ENCODE measurements around the gene BANP. TPM values are rescaled to one million over a fixed set of nuclear protein-coding genes. Genes with fewer than 3 reads are reported as not detected.

The BANP gene
- total RNA-seq, 4 donors from 2014 or later, result 7.4 to 45.5 (median 20.3) TPM

- H3K36me3 ChIP-seq, result no peaks in the 10 kb centered on the region
- no peak overlapping the region for H3K4me3 ChIP-seq
- no peak overlapping the region for H3K27ac ChIP-seq
- intact Hi-C loops (cut with DNase I; ENCODE audit: low total_unique reads), result no loop called here
- no peaks in the 10 kb centered on the region for H3K27me3 ChIP-seq
- DNase-seq, result no peak
- H3K9me3 ChIP-seq, result no peaks in the 10 kb centered on the region
- TF ChIP-seq, protein P1, sequence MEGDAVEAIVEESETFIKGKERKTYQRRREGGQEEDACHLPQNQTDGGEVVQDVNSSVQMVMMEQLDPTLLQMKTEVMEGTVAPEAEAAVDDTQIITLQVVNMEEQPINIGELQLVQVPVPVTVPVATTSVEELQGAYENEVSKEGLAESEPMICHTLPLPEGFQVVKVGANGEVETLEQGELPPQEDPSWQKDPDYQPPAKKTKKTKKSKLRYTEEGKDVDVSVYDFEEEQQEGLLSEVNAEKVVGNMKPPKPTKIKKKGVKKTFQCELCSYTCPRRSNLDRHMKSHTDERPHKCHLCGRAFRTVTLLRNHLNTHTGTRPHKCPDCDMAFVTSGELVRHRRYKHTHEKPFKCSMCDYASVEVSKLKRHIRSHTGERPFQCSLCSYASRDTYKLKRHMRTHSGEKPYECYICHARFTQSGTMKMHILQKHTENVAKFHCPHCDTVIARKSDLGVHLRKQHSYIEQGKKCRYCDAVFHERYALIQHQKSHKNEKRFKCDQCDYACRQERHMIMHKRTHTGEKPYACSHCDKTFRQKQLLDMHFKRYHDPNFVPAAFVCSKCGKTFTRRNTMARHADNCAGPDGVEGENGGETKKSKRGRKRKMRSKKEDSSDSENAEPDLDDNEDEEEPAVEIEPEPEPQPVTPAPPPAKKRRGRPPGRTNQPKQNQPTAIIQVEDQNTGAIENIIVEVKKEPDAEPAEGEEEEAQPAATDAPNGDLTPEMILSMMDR (IDR thresholded peaks at IDR 0.05), result no peak
- no peak for TF ChIP-seq POLR2A (IDR thresholded peaks at IDR 0.05)
- H3K4me1 ChIP-seq, result no peaks in the 10 kb centered on the region
These were observed 94.6 kb downstream of the BANP start for GRCh38 chr16:88045820-88046303.

DNA sequence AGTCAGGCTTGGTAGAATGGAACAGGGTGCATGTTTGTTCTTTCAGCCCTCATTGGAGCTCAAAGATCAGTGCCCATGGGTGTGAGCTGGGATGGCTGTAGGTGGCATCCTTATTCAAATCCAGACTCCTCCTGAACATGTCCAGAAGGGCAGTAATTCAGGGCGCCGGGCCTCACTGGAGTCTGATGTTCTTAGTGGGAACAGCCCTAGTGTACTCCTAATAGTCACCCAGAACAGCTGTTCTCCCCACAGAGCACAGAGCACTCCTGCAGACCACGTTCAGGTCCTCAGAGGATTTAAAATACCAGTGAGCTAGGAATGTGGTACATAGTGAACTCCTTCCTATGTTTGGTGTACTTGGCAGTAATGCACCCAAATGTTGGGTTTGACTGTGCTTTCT lies 96.2 kb downstream of the BANP start:
- Histone ChIP-seq H3K4me3 (no peak overlapping the region), H3K27me3 (no peaks in the 10 kb centered on the region), H3K27ac (no peak overlapping the region), H3K9me3 (no peaks in the 10 kb centered on the region), H3K4me1 (no peaks in the 10 kb centered on the region), H3K36me3 (no peaks in the 10 kb centered on the region)
- TF ChIP-seq, protein P1 (IDR thresholded peaks at IDR 0.05), result no peak
- no peak for TF ChIP-seq POLR2A (IDR thresholded peaks at IDR 0.05)
- DNase-seq, result no peak
- intact Hi-C loops (cut with DNase I; ENCODE audit: low total_unique reads), result no loop called here

DNA sequence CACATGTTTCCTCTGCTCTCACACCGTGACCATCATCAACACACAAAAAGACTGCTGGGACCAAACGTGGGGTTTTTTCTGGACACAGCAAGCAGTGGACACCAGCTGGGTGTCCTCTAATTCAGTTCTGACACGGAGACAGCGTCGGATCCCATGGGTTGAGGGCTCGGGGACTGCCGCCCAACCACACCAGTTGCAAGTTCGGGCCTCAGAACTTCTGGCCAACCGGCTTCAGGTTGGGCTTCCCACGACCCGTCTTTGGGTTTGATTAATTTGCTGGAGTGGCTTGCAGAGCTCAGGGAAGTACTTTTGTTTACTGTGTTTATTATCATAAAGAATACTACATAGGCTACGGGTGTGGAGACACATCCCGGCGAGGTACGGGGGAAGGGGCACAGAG lies 97.8 kb downstream of the BANP start:
- no peaks in the 10 kb centered on the region for H3K4me1 ChIP-seq
- no peak for TF ChIP-seq POLR2A (IDR thresholded peaks at IDR 0.05)
- TF ChIP-seq, protein P1 (IDR thresholded peaks at IDR 0.05), result no peak
- H3K27ac ChIP-seq, result no peak overlapping the region
- intact Hi-C loops (cut with DNase I; ENCODE audit: low total_unique reads), result no loop called here
- no peak overlapping the region for H3K4me3 ChIP-seq
- no peaks in the 10 kb centered on the region for H3K9me3 ChIP-seq
- no peak for DNase-seq
- H3K36me3 ChIP-seq, result no peaks in the 10 kb centered on the region
- H3K27me3 ChIP-seq, result no peaks in the 10 kb centered on the region

- Histone ChIP-seq H3K36me3 (no peaks in the 10 kb centered on the region), H3K27me3 (no peaks in the 10 kb centered on the region), H3K4me3 (no peak overlapping the region), H3K4me1 (no peaks in the 10 kb centered on the region), H3K27ac (no peak overlapping the region), H3K9me3 (no peaks in the 10 kb centered on the region)
- intact Hi-C loops (cut with DNase I; ENCODE audit: low total_unique reads), result no loop called here
- TF ChIP-seq, protein P1 (IDR thresholded peaks at IDR 0.05), result no peak
- TF ChIP-seq POLR2A (IDR thresholded peaks at IDR 0.05), result no peak
- no peak for DNase-seq
These were observed 98.6 kb downstream of the BANP start for GRCh38 chr16:88049561-88050545.

- Histone ChIP-seq H3K9me3 (no peaks in the 10 kb centered on the region), H3K36me3 (no peaks in the 10 kb centered on the region), H3K4me1 (no peaks in the 10 kb centered on the region), H3K27ac (no peak overlapping the region), H3K27me3 (no peaks in the 10 kb centered on the region), H3K4me3 (no peak overlapping the region)
- no peak for DNase-seq
- TF ChIP-seq POLR2A (IDR thresholded peaks at IDR 0.05), result no peak
- TF ChIP-seq, protein P1 (IDR thresholded peaks at IDR 0.05), result no peak
- intact Hi-C loops (cut with DNase I; ENCODE audit: low total_unique reads), result no loop called here
These were observed 99.9 kb downstream of the BANP start for GRCh38 chr16:88050952-88051660.
